Putamen (tissue), 1 donor: ENCODE data around the gene REEP3.

Experiments
- DNase-seq: peaks from one replicate; pipeline ENCODE4 v3.0.0-alpha.2; 2016; ENCODE audit warnings: low spot score

Gene REEP3

DNA sequence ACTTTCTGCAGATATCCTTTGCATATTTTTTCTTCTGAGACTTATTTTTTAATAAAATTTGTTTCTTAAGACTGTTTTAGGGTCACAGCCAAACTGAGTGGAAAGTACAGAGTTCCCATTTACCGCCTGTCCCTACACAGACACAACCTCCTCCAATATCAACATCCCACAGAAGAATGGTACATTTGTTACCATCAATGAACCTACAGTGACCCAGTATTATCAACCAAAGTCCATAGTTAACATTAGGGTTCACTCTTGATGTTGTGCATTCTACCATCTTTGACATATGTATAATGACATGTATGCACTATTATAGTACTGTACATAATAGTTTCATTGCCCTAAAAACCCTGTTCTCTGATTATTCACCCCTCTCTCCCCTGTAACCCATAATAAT, 14.6 kb upstream of the REEP3 start:
- no peak for DNase-seq

DNA sequence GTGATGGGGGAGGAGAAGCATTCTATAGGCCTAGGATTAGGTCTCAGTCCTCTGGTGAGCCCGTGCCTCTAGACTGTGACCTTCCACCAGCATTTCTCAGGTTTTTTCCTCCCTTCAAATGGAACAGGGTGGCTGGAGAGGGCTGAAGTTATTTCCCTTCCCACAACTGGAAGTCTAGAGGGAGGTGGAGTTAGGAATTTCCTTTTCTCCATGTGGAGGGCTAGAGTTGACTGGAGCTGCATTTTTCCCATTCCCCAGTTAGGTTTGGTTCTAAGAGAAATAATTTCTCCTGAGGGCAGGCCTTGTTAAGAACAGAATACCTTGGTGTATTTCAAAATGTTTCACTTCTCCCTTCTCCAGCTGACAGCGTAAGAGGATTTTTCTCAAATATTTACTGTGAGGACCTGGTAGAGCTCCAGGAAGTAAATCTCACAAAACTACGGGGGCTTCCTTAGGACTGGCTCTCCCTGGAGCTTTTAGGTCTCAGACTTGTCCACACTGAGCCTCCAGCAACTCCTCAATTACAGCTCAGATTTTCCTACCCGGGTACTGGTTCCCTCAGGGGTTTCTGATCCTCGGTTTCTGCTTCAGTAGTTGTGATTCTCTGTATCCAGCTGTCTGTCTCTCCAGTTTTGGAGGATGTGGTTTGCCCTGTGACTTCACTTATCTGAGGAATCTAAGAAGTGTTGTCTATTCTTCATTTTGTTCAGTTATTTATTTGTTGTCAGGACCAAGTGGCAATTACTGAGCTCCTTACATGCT, 6.0 kb upstream of the REEP3 start:
- no peak for DNase-seq

DNA sequence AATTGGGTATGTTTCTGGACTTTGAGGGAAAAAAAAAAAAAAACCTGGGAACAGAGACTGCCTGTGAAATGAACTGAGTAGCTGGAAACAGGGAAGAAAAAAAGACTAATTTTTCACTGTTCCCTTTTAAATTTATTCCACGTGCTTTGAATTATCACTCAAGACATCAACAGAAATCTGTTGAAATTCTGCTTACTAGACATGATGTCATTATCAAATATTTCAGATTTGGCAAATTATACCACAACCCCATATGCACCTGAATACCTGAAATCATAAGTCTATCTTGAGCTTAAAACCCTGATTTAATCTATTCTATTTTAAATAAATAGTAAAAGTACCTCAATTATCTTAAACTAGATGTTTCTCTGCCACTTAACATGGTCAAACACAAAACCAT, 5.0 kb upstream of the REEP3 start:
- no peak for DNase-seq

- DNase-seq, result no peak
These were observed 2.4 kb upstream of the REEP3 start for GRCh38 chr10:63518690-63519288.

GRCh38 chr10:63521416-63522276, 445 bp downstream of the REEP3 start:
- DNase-seq, result peak; percentile 86

DNA sequence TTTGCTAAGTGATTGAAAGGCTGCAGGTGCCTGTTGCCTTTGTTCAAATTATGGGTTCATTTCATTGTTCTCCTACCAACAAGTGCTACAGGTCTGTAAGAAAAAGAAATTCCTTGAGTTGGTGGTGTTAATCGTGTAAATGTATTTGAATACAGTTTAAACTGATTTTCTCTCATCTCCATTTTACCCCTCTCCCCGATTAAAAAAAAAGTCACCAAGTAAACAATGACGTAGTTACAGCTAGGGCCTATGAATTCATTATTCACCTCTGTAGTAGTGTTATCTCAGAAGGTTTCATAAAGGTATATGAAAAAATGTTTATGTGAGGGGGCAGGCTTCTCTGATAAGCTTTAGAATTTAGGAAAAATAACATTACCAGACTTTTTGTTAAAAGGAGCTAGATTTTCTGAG, 1.1 kb downstream of the REEP3 start:
- DNase-seq, result peak; percentile 25

DNA sequence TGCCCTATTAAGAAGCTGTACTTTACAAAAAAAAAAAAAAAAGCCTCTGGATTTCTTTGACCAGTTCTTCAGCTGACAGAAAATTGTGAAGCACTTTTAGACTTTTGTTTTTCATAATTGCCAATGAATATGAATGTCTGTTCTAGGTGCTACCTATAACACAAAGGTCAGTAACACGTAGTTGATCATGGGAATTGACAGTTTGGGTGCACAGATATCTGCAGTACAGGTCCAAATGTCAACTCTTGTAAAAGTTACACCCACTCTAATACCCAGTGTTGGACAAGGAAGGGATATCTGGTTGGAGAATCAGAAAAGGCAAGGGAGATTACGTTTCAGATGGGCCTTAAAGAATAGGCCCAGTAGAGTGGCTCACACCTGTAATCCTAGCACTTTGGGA, 1.8 kb downstream of the REEP3 start:
- DNase-seq, result no peak

DNA sequence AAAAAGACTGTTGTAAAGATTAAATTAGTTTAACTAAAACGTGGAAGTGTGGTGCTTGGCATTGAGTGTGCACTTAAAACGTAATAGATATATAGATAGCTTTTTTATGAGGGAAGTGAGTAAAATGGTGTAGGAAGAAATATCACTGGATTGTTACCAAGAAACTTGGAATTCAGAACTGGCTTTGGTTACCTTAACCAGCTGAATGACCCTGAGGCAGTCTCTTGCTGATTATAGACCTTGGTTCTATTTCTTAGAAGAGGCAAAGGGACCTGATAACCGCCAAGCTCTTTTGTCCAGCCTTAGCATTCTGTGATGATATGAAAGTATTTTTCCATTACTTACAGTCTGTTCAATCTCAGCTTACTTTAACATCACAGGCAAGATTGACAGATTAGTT, 3.8 kb downstream of the REEP3 start:
- no peak for DNase-seq

DNA sequence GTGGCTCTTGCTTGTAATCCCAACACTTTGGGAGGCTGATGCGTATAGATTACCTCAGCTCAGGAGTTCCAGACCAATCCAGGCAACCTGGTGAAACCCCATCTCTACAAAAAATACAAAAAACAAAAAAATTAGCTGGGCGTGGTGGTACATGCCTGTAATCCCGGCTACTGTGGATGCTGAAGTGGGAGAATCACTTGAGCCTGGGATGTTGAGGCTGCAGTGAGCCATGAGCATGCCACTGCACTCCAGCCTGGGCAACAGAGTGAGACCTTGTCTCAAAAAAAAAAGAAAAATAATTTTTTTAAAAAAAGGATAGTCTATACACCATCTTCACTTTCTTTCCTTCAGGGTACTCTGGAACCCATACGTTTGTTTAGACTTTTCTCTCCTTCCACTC, 6.2 kb downstream of the REEP3 start:
- DNase-seq, result no peak

- no peak for DNase-seq
These were observed 7.0 kb downstream of the REEP3 start for GRCh38 chr10:63528084-63528744.

GRCh38 chr10:63530409-63530808, 9.2 kb downstream of the REEP3 start:
- DNase-seq, result no peak

DNA sequence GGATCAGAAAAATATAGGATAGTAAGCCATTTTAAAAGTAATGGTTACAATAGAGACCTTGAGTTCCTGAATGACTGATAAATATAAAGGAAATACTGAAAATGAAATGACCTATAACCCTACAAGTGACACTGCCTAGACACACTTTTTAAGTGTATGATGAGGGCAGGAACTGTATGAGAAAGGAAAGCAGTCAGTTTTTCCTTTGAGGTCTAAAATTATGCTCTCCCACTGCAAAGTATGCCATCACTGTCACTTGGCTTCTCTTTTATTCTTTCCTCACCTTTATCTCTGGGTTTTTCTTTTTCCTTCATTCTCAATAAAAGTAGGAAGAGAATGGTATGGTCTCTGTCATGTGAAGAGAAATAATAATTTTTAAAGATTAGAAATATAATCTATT, 13.5 kb downstream of the REEP3 start:
- no peak for DNase-seq

- no peak for DNase-seq
These were observed 15.5 kb downstream of the REEP3 start for GRCh38 chr10:63536698-63537097.

- no peak for DNase-seq
These were observed 16.3 kb downstream of the REEP3 start for GRCh38 chr10:63537536-63537935.

DNA sequence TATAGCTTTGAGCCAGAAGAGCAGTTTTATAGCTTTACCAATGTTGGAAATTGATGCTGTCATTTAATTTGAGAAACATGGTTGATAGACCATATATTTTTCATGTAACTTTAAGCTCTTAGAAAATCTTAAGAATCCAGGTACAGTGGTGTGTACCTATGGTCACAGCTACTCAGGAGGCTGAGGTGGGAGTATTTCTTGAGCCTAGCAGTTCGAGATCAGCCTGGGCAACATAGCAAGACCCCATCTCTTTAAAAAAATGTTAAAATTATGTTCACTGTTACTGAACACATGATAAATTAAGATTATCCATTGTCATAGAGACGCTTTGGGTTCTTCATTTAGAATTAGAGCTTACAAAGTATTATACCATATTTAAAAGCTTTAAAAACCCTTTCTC, 18.2 kb downstream of the REEP3 start:
- DNase-seq, result no peak

DNA sequence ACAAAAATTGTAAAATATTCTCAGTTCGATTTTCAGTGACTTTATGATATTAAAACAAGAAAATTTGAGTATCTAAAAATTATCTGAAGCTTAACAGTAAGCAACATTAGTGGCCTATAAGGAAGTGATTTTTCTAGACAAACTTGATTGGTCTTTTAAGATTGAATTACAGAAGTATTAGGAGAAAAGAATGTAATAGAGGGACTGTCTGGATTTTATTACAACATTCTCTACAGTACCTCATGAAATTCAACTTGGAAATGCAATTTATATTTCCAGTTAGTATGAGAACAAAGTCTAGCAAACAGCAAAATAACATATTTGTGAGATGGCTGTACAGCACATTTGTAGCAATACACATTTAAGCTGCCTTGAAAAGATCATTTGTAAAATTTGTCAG, 18.8 kb downstream of the REEP3 start:
- DNase-seq, result no peak

DNA sequence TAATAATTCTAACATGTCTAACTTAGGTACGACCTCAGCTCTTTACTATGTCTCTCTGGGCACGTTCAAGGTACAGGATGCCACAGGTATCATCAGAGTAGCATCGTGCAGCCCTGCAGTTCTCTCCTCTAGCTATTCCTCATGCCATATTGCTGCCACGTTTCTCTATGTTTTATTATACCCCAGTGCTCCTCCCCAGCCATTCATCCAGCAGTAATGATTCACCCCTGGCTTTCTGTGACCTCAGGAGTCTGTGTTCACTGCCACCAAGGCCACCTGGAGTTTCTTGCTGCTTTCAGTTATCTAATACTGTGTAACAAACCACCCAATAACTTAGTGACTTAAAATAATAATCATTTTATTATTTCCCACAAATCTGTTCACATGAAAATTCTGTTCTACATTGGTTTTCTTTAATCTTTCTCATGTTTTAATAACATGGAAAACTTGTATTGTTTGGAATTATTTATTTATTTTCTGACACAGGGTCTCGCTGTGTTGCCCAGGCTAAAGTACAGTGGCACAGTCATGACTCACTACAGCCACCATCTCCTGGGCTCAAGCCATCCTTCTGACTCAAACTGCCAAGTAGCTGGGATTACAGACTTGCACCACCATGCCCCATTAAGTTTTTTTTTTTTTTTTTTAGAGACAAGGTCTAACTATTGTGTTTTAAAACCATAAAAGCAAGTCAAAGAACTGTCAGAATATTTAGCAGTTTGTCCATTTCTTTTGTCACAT, 21.8 kb downstream of the REEP3 start:
- DNase-seq, result no peak

- no peak for DNase-seq
These were observed 22.4 kb downstream of the REEP3 start for GRCh38 chr10:63543576-63543962.

DNA sequence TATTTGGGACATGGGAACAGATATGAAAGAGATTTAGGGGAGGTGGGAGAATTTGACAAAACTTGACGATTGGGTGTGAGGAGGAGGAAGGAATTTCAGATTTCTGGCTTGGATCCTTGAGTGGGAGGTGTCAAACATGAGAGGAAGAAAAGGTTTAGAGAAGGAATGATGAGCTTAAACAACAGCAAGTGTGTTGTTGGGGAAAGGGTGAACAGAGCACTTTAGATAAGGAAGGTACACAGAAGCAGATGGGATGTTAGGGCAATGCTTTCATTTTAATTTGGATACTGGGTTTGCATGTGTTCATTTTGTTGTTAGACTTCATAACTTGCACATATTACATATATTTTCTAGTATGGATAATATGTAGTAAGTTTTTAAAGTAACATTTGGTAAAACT, 23.2 kb downstream of the REEP3 start:
- no peak for DNase-seq

- DNase-seq, result peak; percentile 77
These were observed 26.6 kb downstream of the REEP3 start for GRCh38 chr10:63547628-63548360.

DNA sequence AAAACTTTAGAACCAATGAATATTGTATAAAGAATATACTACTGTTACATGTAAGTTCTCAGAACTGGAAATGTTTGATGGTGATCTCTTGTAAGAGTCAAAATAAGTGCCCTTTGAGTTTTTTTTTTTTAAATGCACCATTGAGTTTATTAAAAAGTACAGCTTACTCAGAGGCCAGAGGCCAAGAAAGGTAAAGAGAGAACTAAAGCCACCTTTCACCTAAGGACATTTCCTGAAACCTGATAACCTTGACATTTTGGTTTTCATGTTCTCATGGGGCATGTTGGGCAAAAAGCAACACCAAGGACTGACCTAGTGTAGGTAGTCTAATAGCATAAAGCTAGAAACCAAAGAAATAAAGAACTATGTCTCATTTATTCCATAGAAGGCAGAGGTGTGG, 27.7 kb downstream of the REEP3 start:
- no peak for DNase-seq
